T-helper 1 cell treated with Interleukin-12 subunit alpha and Interleukin-12 subunit beta and Interleukin-4 antibody, amounts not matched to agents 30 μg/mL and 1 μg/mL, for 36 hours (primary cell): ENCODE results near the gene LAMTOR3.
A peak's percentile ranks its signal among the peaks of the same experiment; 100 is the strongest.

Source experiments
- H3K27ac Mint-ChIP-seq: one replicate; pipeline ENCODE4 v1.8.0; 2021; ENCODE audit warnings: mild to moderate bottlenecking, mixed read lengths
- H3K27me3 Mint-ChIP-seq: one replicate; pipeline ENCODE4 v1.8.0; 2021; ENCODE audit warnings: low read depth, mixed read lengths
- H3K36me3 Mint-ChIP-seq: one replicate; pipeline ENCODE4 v1.8.0; 2021; ENCODE audit warnings: low read depth, mixed read lengths
- H3K4me1 Mint-ChIP-seq: one replicate; pipeline ENCODE4 v1.8.0; 2021; ENCODE audit warnings: low read depth, mixed read lengths
- H3K4me3 Mint-ChIP-seq: one replicate; pipeline ENCODE4 v1.8.0; 2021; ENCODE audit warnings: mild to moderate bottlenecking, moderate library complexity, mixed read lengths
- H3K9me3 Mint-ChIP-seq: one replicate; pipeline ENCODE4 v1.8.0; 2021; ENCODE audit warnings: mixed read lengths

Gene LAMTOR3

GRCh38 chr4:99894161-99894997 lies at the start of gene LAMTOR3:
Gene LAMTOR3, minus strand, starts transcription at chr4:99894427. Its CDS starts 464 bp downstream, at chr4:99893963.
- Mint-ChIP-seq H3K9me3 (no peaks in the 10 kb centered on the region), H3K36me3 (peaks cover 9% of the 10 kb centered on the region), H3K27ac (peak within 1 kb of the TSS; percentile 97), H3K27me3 (no peaks in the 10 kb centered on the region), H3K4me1 (peaks cover 31% of the 10 kb centered on the region), H3K4me3 (peak within 1 kb of the TSS; percentile 97)

GRCh38 chr4:99938243-99938753 lies 44.1 kb upstream of the LAMTOR3 start:
- Mint-ChIP-seq H3K4me1 (peaks cover 18% of the 10 kb centered on the region), H3K4me3 (no peak overlapping the region), H3K27me3 (no peaks in the 10 kb centered on the region)

GRCh38 chr4:99934891-99935290 lies 40.7 kb upstream of the LAMTOR3 start:
- Mint-ChIP-seq H3K27ac (no peak overlapping the region), H3K9me3 (peaks cover 16% of the 10 kb centered on the region), H3K27me3 (no peaks in the 10 kb centered on the region), H3K36me3 (peaks cover 58% of the 10 kb centered on the region), H3K4me3 (no peak overlapping the region), H3K4me1 (peaks cover 16% of the 10 kb centered on the region)

More at GRCh38 chr4:99938243-99938753, 44.1 kb upstream of the LAMTOR3 start:
- Mint-ChIP-seq H3K27ac (no peak overlapping the region), H3K9me3 (peaks cover 16% of the 10 kb centered on the region), H3K36me3 (peaks cover 45% of the 10 kb centered on the region)

GRCh38 chr4:99927566-99927965 lies 33.3 kb upstream of the LAMTOR3 start:
- Mint-ChIP-seq H3K27ac (no peak overlapping the region), H3K4me3 (no peak overlapping the region), H3K27me3 (no peaks in the 10 kb centered on the region), H3K36me3 (peaks cover 33% of the 10 kb centered on the region), H3K9me3 (no peaks in the 10 kb centered on the region), H3K4me1 (peaks cover 25% of the 10 kb centered on the region)

GRCh38 chr4:99921174-99921573 lies 26.9 kb upstream of the LAMTOR3 start:
- Mint-ChIP-seq H3K27ac (peak overlapping the region; percentile 56), H3K27me3 (no peaks in the 10 kb centered on the region), H3K36me3 (peaks cover 34% of the 10 kb centered on the region), H3K9me3 (peaks cover 10% of the 10 kb centered on the region), H3K4me3 (peak overlapping the region; percentile 40), H3K4me1 (peaks cover 13% of the 10 kb centered on the region)

- Mint-ChIP-seq H3K27ac (no peak overlapping the region), H3K4me3 (no peak overlapping the region), H3K27me3 (no peaks in the 10 kb centered on the region), H3K4me1 (peaks cover 14% of the 10 kb centered on the region), H3K36me3 (peaks cover 49% of the 10 kb centered on the region), H3K9me3 (peaks cover 10% of the 10 kb centered on the region)
These were observed 24.4 kb upstream of the LAMTOR3 start for GRCh38 chr4:99918656-99919055.

- Mint-ChIP-seq H3K4me3 (no peak overlapping the region), H3K36me3 (peaks cover 53% of the 10 kb centered on the region), H3K4me1 (peaks cover 15% of the 10 kb centered on the region), H3K9me3 (peaks cover 10% of the 10 kb centered on the region), H3K27me3 (no peaks in the 10 kb centered on the region), H3K27ac (no peak overlapping the region)
These were observed 23.3 kb upstream of the LAMTOR3 start for GRCh38 chr4:99917575-99917974.

- Mint-ChIP-seq H3K36me3 (peaks cover 54% of the 10 kb centered on the region), H3K27ac (no peak overlapping the region), H3K9me3 (peaks cover 10% of the 10 kb centered on the region), H3K4me3 (no peak overlapping the region), H3K4me1 (peaks cover 12% of the 10 kb centered on the region), H3K27me3 (no peaks in the 10 kb centered on the region)
These were observed 21.2 kb upstream of the LAMTOR3 start for GRCh38 chr4:99915449-99915848.

GRCh38 chr4:99894998-99895397 lies 771 bp upstream of the LAMTOR3 start:
- H3K36me3 Mint-ChIP-seq: peaks cover 10% of the 10 kb centered on the region
- no peaks in the 10 kb centered on the region for H3K27me3 Mint-ChIP-seq
- peaks cover 31% of the 10 kb centered on the region for H3K4me1 Mint-ChIP-seq
- H3K4me3 Mint-ChIP-seq: no peak overlapping the region
- H3K27ac Mint-ChIP-seq: peak overlapping the region; percentile 81
- no peaks in the 10 kb centered on the region for H3K9me3 Mint-ChIP-seq

- peaks cover 31% of the 10 kb centered on the region for H3K4me1 Mint-ChIP-seq
- no peaks in the 10 kb centered on the region for H3K27me3 Mint-ChIP-seq
- peak overlapping the region; percentile 97 for H3K4me3 Mint-ChIP-seq
- no peaks in the 10 kb centered on the region for H3K9me3 Mint-ChIP-seq
- peaks cover 11% of the 10 kb centered on the region for H3K36me3 Mint-ChIP-seq
- H3K27ac Mint-ChIP-seq: peak overlapping the region; percentile 97
These were observed 427 bp downstream of the LAMTOR3 start for GRCh38 chr4:99893839-99894160.

- Mint-ChIP-seq H3K4me1 (peaks cover 31% of the 10 kb centered on the region), H3K9me3 (no peaks in the 10 kb centered on the region), H3K27ac (peak overlapping the region; percentile 97), H3K4me3 (peak overlapping the region; percentile 97), H3K36me3 (peaks cover 11% of the 10 kb centered on the region), H3K27me3 (no peaks in the 10 kb centered on the region)
These were observed 1.2 kb downstream of the LAMTOR3 start for GRCh38 chr4:99893029-99893428.

- H3K4me3 Mint-ChIP-seq: no peak overlapping the region
- peaks cover 33% of the 10 kb centered on the region for H3K4me1 Mint-ChIP-seq
- no peaks in the 10 kb centered on the region for H3K27me3 Mint-ChIP-seq
- no peak overlapping the region for H3K27ac Mint-ChIP-seq
- peaks cover 9% of the 10 kb centered on the region for H3K36me3 Mint-ChIP-seq
- H3K9me3 Mint-ChIP-seq: no peaks in the 10 kb centered on the region
These were observed 2.9 kb downstream of the LAMTOR3 start for GRCh38 chr4:99891351-99891750.

GRCh38 chr4:99887837-99888236 lies 6.4 kb downstream of the LAMTOR3 start:
- Mint-ChIP-seq H3K36me3 (peaks cover 4% of the 10 kb centered on the region), H3K27me3 (no peaks in the 10 kb centered on the region), H3K27ac (no peak overlapping the region), H3K4me3 (no peak overlapping the region), H3K9me3 (no peaks in the 10 kb centered on the region), H3K4me1 (peaks cover 12% of the 10 kb centered on the region)

- peaks cover 8% of the 10 kb centered on the region for H3K36me3 Mint-ChIP-seq
- H3K27ac Mint-ChIP-seq: no peak overlapping the region
These were observed 8.1 kb downstream of the LAMTOR3 start for GRCh38 chr4:99886146-99886545.

GRCh38 chr4:99885687-99886086 lies 8.5 kb downstream of the LAMTOR3 start:
- Mint-ChIP-seq H3K27me3 (no peaks in the 10 kb centered on the region), H3K9me3 (no peaks in the 10 kb centered on the region), H3K27ac (no peak overlapping the region), H3K36me3 (peaks cover 8% of the 10 kb centered on the region), H3K4me1 (peaks cover 2% of the 10 kb centered on the region), H3K4me3 (no peak overlapping the region)

More at GRCh38 chr4:99886146-99886545, 8.1 kb downstream of the LAMTOR3 start:
- Mint-ChIP-seq H3K4me1 (peaks cover 5% of the 10 kb centered on the region), H3K9me3 (no peaks in the 10 kb centered on the region), H3K27me3 (no peaks in the 10 kb centered on the region), H3K4me3 (no peak overlapping the region)
